Ishikawa (cell line): ENCODE measurements around the gene C3orf18.

Experiments used
- CEBPB ChIP-seq: IDR thresholded peaks from 2 replicates; pipeline ENCODE4 v1.6.1; 2012
- CREB1 ChIP-seq: IDR thresholded peaks from 2 replicates; pipeline ENCODE4 v1.6.1; 2012; ENCODE audit warnings: low read depth
- EGR1 ChIP-seq: IDR thresholded peaks from 2 replicates; pipeline ENCODE4 v1.6.1; 2012
- EP300 ChIP-seq: IDR thresholded peaks from 2 replicates; pipeline ENCODE4 v1.6.1; 2012; ENCODE audit warnings: borderline replicate concordance
- FOXM1 ChIP-seq: IDR thresholded peaks from 2 replicates; pipeline ENCODE4 v1.6.1; 2012; ENCODE audit warnings: low read depth, borderline replicate concordance
- MAX ChIP-seq: IDR thresholded peaks from 2 replicates; pipeline ENCODE4 v1.6.1; 2012
- NFIC ChIP-seq: IDR thresholded peaks from 2 replicates; pipeline ENCODE4 v1.6.1; 2012
- RAD21 ChIP-seq: IDR thresholded peaks from 2 replicates; pipeline ENCODE4 v1.6.1; 2012; ENCODE audit warnings: low read depth
- REST ChIP-seq: IDR thresholded peaks from 2 replicates; pipeline ENCODE4 v1.6.1; 2012; ENCODE audit warnings: low read depth, mild to moderate bottlenecking
- TAF1 ChIP-seq: IDR thresholded peaks from 2 replicates; pipeline ENCODE4 v1.6.1; 2012; ENCODE audit warnings: low read depth, mild to moderate bottlenecking
- TCF12 ChIP-seq: IDR thresholded peaks from 2 replicates; pipeline ENCODE4 v1.6.1; 2012; ENCODE audit warnings: low read depth
- TEAD4 ChIP-seq: IDR thresholded peaks from 2 replicates; pipeline ENCODE4 v1.6.1; 2012
- YY1 ChIP-seq: IDR thresholded peaks from 2 replicates; pipeline ENCODE4 v1.6.1; 2012; ENCODE audit warnings: low read depth
- ZBTB7A ChIP-seq: IDR thresholded peaks from 2 replicates; pipeline ENCODE4 v1.6.1; 2012; ENCODE audit warnings: low read depth
- TF ChIP-seq, protein P1 (sequence below): IDR thresholded peaks from 2 replicates; pipeline ENCODE4 v1.6.1; 2012

C3orf18 gene

GRCh38 chr3:50575372-50575771 is 7.8 kb upstream of the C3orf18 start:
- TF ChIP-seq, protein P1, sequence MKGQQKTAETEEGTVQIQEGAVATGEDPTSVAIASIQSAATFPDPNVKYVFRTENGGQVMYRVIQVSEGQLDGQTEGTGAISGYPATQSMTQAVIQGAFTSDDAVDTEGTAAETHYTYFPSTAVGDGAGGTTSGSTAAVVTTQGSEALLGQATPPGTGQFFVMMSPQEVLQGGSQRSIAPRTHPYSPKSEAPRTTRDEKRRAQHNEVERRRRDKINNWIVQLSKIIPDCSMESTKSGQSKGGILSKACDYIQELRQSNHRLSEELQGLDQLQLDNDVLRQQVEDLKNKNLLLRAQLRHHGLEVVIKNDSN: no peak
- TF ChIP-seq RAD21 (no peak), TCF12 (no peak), CREB1 (no peak), REST (no peak), YY1 (no peak), ZBTB7A (no peak), TAF1 (no peak), EGR1 (no peak), FOXM1 (no peak), NFIC (no peak), CEBPB (no peak), MAX (no peak), EP300 (no peak)

- TF ChIP-seq TCF12 (no peak), EP300 (no peak), NFIC (no peak), REST (no peak), TAF1 (no peak)
Measured at GRCh38 chr3:50574444-50574831, 6.9 kb upstream of the C3orf18 start.

GRCh38 chr3:50573566-50574443 is 6.3 kb upstream of the C3orf18 start:
- TF ChIP-seq, protein P1: no peak
- TF ChIP-seq YY1 (no peak), EGR1 (no peak), CREB1 (no peak), TCF12 (no peak), ZBTB7A (no peak), TEAD4 (no peak), FOXM1 (no peak), MAX (no peak), RAD21 (no peak), CEBPB (no peak), REST (no peak), TAF1 (no peak), NFIC (no peak), EP300 (no peak)

- TF ChIP-seq, protein P1: no peak
- TF ChIP-seq EP300: no peak
- TF ChIP-seq CREB1: no peak
- no peak for TF ChIP-seq TAF1
- TF ChIP-seq TEAD4: no peak
- no peak for TF ChIP-seq ZBTB7A
- no peak for TF ChIP-seq REST
Measured at GRCh38 chr3:50572801-50573371, 5.3 kb upstream of the C3orf18 start.
